HAP-1 (cell line): ENCODE measurements around the gene MAPK4.

Experiments
- DNase-seq, 2 experiments: peaks; one replicate each; pipeline ENCODE4 v3.0.0-alpha.2; 2016 to 2020; ENCODE audit warnings: low spot score in 2 of 2
- H3K27me3 ChIP-seq: fragments of 250-450 bp; sonication (Bioruptor Pico); 2 replicates; pipeline ENCODE4 v1.5.1; 2020; ENCODE audit warnings: low read depth, mild to moderate bottlenecking, moderate library complexity
- H3K36me3 ChIP-seq: fragments of 250-450 bp; sonication (Bioruptor Pico); replicated peaks from 2 replicates; pipeline ENCODE4 v1.5.1; 2020; ENCODE audit warnings: mild to moderate bottlenecking
- H3K4me1 ChIP-seq: fragments of 250-450 bp; sonication (Bioruptor Pico); 2 replicates; pipeline ENCODE4 v1.5.1; 2020; ENCODE audit warnings: mild to moderate bottlenecking
- H3K4me3 ChIP-seq: fragments of 250-450 bp; sonication (Bioruptor Pico); 2 replicates; pipeline ENCODE4 v1.5.1; 2020; ENCODE audit warnings: mild to moderate bottlenecking, moderate library complexity
- H3K9me3 ChIP-seq: fragments of 250-450 bp; sonication (Bioruptor Pico); 2 replicates; pipeline ENCODE4 v1.5.1; 2020; ENCODE audit warnings: mild to moderate bottlenecking, moderate library complexity
- in situ Hi-C: fragments of 300-500 bp; cut with MboI; formaldehyde crosslinking; loops from 3 replicates; pipeline ENCODE4 v1.14.3; 2020; ENCODE audit warnings: low sequenced_read_pairs, inconsistent platforms, mixed read lengths

MAPK4 gene

DNA sequence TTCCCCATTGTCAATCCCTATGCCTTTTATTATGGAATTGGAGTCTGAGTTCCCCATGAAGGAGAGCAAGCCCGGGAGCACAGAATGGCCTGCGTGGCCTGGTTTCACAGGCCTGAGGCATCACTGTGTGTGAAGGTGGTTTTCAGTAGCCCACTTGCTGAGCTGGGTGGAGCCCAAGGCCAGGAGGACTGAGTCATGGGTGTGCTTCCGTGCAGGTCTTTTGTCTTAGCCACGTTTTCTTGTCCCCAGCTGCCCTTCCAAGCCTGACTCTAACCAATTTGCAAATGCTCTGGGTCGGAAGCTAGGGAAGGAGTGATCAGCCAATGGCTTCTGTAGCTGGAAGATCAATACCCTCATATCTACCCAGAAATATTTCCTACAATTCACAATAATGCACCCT is 119.2 kb downstream of the MAPK4 start:
- Histone ChIP-seq H3K9me3 (no peaks in the 10 kb centered on the region), H3K4me1 (no peaks in the 10 kb centered on the region; the same call in 1 of the 2 replicates), H3K4me3 (no peak overlapping the region), H3K27me3 (no peaks in the 10 kb centered on the region), H3K36me3 (no peaks in the 10 kb centered on the region)
- in situ Hi-C loops, result no loop called here
- no peak for DNase-seq

DNA sequence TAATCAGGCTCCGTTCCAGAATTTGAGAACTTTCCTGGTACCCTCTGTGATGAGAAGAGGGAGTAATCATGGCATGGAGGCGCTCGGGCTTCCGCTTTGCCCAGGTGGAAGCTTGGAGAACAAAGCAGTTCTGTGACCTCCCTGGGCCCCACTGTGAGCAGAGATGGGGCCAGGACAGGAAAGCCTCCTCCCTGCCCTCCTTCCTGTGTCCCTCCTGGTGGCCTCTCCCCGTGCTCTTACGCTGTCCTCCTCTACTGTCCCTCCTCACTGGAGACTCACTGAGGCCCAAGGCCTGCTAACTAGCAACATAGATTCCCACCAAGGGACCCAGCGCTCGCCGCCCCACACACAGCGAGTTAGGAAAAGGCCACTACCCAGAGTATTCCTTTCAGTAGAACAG is 119.8 kb downstream of the MAPK4 start:
- H3K9me3 ChIP-seq, result no peaks in the 10 kb centered on the region
- DNase-seq, result no peak
- H3K4me1 ChIP-seq, result no peaks in the 10 kb centered on the region; the same call in 1 of the 2 replicates
- no peaks in the 10 kb centered on the region for H3K27me3 ChIP-seq
- in situ Hi-C loops, result no loop called here
- no peak overlapping the region for H3K4me3 ChIP-seq
- no peaks in the 10 kb centered on the region for H3K36me3 ChIP-seq

GRCh38 chr18:50680966-50681365 is 121.1 kb downstream of the MAPK4 start:
- H3K36me3 ChIP-seq, result no peaks in the 10 kb centered on the region
- H3K27me3 ChIP-seq, result no peaks in the 10 kb centered on the region
- no peaks in the 10 kb centered on the region; the same call in 1 of the 2 replicates for H3K4me1 ChIP-seq
- H3K4me3 ChIP-seq, result no peak overlapping the region
- H3K9me3 ChIP-seq, result no peaks in the 10 kb centered on the region
- no peak for DNase-seq
- in situ Hi-C loops, result no loop called here

DNA sequence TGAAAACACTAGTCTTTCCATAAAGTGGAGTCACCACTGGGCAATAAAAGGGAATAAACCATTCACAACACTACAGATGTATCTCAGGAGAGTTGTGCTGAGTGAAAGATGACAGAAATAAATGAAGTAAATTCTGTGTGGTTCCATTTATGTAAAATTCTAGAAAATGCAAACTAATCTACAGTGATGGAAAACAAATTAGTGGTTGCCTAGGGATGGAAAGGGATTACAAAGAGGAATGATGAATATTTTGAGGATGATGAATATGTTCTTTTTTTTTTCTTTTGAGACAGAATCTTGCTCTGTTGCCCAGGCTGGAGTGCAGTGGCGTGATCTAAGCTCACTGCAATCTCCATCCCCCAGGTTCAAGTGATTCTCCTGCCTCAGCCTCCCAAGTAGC is 123.0 kb downstream of the MAPK4 start:
- Histone ChIP-seq H3K9me3 (no peaks in the 10 kb centered on the region), H3K4me1 (no peaks in the 10 kb centered on the region; the same call in 1 of the 2 replicates), H3K27me3 (no peaks in the 10 kb centered on the region), H3K4me3 (no peak overlapping the region), H3K36me3 (no peaks in the 10 kb centered on the region)
- in situ Hi-C loops, result no loop called here
- DNase-seq, result no peak

- H3K27me3 ChIP-seq, result no peaks in the 10 kb centered on the region
- no peak for DNase-seq
- H3K36me3 ChIP-seq, result no peaks in the 10 kb centered on the region
- in situ Hi-C loops, result no loop called here
- no peaks in the 10 kb centered on the region; the same call in 1 of the 2 replicates for H3K4me1 ChIP-seq
- H3K4me3 ChIP-seq, result no peak overlapping the region
- H3K9me3 ChIP-seq, result no peaks in the 10 kb centered on the region
Observed at GRCh38 chr18:50686409-50686808, 126.5 kb downstream of the MAPK4 start.

DNA sequence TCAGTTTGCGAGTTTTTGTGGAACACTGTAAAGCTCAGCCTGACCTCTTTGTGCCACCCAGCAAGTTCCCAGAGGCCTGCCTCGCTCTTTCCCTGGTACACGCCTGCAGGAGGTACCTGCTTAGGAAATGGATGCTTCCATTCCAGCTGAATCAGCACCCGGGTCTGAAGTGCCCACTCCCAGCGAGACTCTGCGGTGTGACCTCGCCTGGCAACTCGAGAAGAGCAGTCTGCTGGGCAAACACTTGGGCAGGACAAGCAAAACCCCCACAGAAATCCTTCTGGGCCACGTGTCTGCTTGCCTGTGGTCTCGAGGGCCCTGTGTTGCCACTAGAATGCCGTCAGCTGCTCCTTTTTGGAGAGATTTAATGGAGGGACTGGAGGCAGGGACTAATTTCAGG is 127.6 kb downstream of the MAPK4 start:
- DNase-seq, result no peak

DNA sequence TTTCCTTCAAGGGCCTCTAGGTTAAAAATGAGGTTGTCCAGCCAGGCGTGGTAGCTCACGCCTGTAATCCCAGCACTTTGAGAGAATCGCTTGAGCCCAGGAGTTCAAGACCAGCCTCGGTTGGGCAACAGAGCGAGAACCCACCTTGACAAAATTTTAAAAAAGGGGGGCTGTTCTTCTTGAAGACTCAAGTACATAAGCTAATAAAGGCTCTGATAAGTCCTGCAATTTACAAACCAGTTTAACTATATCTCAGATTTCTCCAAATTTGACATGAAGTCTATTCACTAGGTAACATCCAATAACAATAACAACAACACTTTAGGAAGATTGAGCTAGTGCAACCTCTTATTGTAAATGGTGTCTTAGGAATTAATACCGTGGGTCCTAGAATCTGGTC is 129.7 kb downstream of the MAPK4 start:
- no peaks in the 10 kb centered on the region for H3K9me3 ChIP-seq
- H3K4me3 ChIP-seq, result no peak overlapping the region
- H3K36me3 ChIP-seq, result no peaks in the 10 kb centered on the region
- no peak for DNase-seq
- H3K4me1 ChIP-seq, result no peaks in the 10 kb centered on the region
- no peaks in the 10 kb centered on the region for H3K27me3 ChIP-seq
- in situ Hi-C loops, result no loop called here

More for the DNA sequence above, 127.6 kb downstream of the MAPK4 start:
- H3K4me1 ChIP-seq, result no peaks in the 10 kb centered on the region
- no peaks in the 10 kb centered on the region for H3K36me3 ChIP-seq
- H3K27me3 ChIP-seq, result no peaks in the 10 kb centered on the region
- no peak overlapping the region for H3K4me3 ChIP-seq
- H3K9me3 ChIP-seq, result no peaks in the 10 kb centered on the region
- in situ Hi-C loops, result no loop called here

DNA sequence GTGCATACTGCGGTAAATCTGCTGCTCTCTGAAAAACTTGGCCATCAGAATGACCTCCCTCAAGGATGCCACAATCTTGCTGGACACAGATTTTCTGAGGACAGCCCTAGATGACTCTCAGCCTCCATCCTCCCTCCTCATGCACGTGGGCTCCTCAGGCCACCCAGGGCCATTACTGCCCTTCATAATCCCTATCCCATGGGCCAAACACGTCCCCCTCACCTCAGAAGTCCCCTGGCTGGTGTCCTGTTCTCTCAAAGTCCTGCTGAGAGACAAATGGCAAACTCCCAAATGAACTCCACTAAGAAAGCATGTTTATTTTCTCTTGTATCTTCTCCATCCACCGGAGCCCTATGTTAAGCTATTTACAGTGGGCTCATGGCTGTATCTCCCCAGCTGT is 134.3 kb downstream of the MAPK4 start:
- Histone ChIP-seq H3K27me3 (no peaks in the 10 kb centered on the region), H3K9me3 (no peaks in the 10 kb centered on the region), H3K36me3 (no peaks in the 10 kb centered on the region), H3K4me1 (no peaks in the 10 kb centered on the region), H3K4me3 (no peak overlapping the region)
- in situ Hi-C loops, result no loop called here
- DNase-seq, result no peak

- H3K27me3 ChIP-seq, result no peaks in the 10 kb centered on the region
- in situ Hi-C loops, result no loop called here
- no peaks in the 10 kb centered on the region for H3K4me1 ChIP-seq
- no peak overlapping the region for H3K4me3 ChIP-seq
- DNase-seq, result no peak
- no peaks in the 10 kb centered on the region for H3K36me3 ChIP-seq
- H3K9me3 ChIP-seq, result no peaks in the 10 kb centered on the region
Observed at GRCh38 chr18:50695431-50696176, 135.7 kb downstream of the MAPK4 start.

GRCh38 chr18:50696436-50696835 is 136.5 kb downstream of the MAPK4 start:
- in situ Hi-C loops, result no loop called here
- no peaks in the 10 kb centered on the region for H3K9me3 ChIP-seq
- H3K4me3 ChIP-seq, result no peak overlapping the region
- DNase-seq, result no peak
- H3K4me1 ChIP-seq, result no peaks in the 10 kb centered on the region
- no peaks in the 10 kb centered on the region for H3K27me3 ChIP-seq
- H3K36me3 ChIP-seq, result no peaks in the 10 kb centered on the region

GRCh38 chr18:50696929-50697328 is 137.0 kb downstream of the MAPK4 start:
- Histone ChIP-seq H3K4me1 (no peaks in the 10 kb centered on the region), H3K9me3 (no peaks in the 10 kb centered on the region), H3K36me3 (no peaks in the 10 kb centered on the region), H3K27me3 (no peaks in the 10 kb centered on the region), H3K4me3 (no peak overlapping the region)
- no peak for DNase-seq
- in situ Hi-C loops, result no loop called here

DNA sequence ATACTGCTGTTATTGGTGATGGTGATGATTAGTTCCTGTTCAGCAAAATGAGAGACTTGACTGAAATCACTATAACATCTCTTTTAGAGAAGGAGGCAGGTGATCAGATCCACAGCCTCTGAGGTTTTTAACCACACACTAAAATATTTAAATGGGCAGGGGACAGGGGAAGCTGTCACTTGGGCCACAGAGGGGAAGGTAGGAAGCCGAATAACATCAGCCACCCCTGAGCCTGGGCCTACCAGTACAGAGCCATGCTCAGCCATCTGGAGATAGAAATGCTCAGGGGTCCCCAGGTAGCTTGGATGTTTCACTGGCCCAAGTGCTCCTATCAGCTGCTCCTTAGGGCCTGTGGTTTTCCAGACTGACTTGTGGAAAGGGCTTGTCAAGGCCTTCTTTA is 137.6 kb downstream of the MAPK4 start:
- H3K4me3 ChIP-seq, result no peak overlapping the region
- no peaks in the 10 kb centered on the region for H3K4me1 ChIP-seq
- DNase-seq, result no peak
- H3K36me3 ChIP-seq, result no peaks in the 10 kb centered on the region
- in situ Hi-C loops, result no loop called here
- no peaks in the 10 kb centered on the region for H3K27me3 ChIP-seq
- H3K9me3 ChIP-seq, result no peaks in the 10 kb centered on the region

DNA sequence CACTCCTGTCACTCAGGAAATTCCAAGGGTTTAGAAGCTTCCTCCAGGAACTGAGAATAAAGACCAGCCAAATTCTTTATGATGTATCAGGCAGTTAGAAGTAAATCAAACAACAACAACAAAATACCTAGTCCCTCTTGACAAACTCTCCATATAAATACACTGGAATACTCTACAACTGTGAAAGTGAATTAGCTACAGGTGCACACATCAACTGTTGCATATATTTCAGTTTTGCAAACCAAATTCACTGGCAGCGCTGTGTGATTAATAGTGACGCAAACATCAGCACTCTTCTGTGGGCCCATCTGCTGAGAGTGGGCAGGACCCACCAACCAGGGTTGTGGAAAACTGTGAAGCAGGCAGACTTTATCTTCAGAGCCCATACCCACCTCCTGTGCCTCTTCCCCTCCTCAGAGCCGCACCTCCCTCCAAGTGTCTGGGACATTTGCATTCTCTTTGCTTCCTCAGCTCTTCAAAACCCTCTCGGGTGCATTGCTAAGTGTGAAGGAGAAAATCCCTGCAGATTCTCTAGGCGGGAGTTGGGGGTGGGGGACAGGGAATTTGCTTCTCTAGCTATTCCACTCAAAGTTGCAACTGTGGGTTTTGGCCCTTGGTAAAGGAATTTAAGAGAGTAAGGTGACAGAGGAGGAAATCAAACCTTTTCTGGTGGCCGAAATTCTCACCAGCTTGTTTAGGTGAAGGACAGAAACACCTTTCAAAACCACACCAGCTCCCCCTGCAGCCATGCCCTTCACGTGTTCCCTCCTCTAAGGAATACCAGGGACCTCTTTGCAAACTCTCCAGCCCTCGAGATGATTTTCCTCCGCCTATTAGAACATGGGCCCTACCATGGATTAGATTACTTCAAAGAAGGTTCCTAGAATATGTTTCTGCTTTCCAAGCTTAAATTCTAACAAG is 140.6 kb downstream of the MAPK4 start:
- in situ Hi-C loops, result no loop called here
- H3K9me3 ChIP-seq, result no peaks in the 10 kb centered on the region
- H3K4me3 ChIP-seq, result no peak overlapping the region
- H3K27me3 ChIP-seq, result no peaks in the 10 kb centered on the region
- no peaks in the 10 kb centered on the region for H3K36me3 ChIP-seq
- no peaks in the 10 kb centered on the region for H3K4me1 ChIP-seq
- no peak for DNase-seq

DNA sequence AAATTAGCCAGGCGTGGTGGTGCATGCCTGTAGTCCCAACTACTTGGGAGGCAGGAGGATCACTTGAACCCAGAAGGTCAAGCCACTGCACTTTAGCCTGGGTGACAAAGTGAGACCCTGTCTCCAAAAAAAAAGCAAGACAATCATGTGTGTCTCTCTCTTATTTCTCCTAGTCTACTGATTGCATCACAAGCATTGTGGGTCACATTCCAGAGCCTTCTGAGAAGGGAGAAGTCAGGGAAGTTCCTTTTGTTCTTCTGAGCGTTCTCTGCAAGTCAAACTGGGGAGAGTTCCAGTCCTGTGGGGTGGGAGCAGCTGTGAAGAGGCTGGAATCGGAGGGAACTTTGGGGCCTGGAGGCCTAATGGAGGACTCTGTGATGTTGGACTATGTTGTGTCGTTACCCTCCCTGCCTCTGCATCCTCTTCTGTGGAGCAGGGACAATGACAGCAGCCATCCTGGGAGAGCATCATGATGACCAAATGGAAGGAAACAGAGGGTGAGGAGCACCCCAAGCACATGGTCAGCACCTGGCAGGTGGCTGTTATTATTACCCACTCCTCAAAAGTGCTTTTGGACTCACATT is 144.6 kb downstream of the MAPK4 start:
- H3K4me1 ChIP-seq, result no peaks in the 10 kb centered on the region
- H3K9me3 ChIP-seq, result no peaks in the 10 kb centered on the region
- H3K36me3 ChIP-seq, result no peaks in the 10 kb centered on the region
- no peaks in the 10 kb centered on the region for H3K27me3 ChIP-seq
- DNase-seq, result no peak
- H3K4me3 ChIP-seq, result no peak overlapping the region
- in situ Hi-C loops, result no loop called here
